ENCODE results near the gene SLC10A1.

DNA sequence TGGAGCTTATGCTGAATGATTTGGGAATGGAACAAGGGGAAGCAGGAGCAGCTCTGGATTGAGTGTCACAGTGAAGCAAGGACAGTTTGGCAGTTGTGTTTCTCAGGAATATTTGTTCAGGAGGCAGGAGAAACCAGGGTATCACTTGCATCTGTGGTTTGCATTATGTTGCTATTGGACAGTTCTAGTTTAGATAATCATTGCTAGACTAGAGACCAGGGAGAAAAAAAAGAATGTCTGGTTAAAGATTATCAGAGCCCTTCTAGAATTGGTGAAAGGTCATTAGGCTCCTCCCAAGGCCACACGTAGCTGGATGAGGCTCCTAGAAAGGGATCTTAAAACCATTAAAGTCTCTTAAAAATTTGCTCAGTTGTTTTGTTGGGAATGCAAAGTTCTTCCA, 47.1 kb downstream of the SLC10A1 start:
- TF ChIP-seq POLR2A (IDR thresholded peaks at IDR 0.05; ENCODE audit: low read depth, low read length) = no peak
- no peak for TF ChIP-seq POLR2AphosphoS5 (IDR thresholded peaks at IDR 0.05; ENCODE audit: low read depth, low read length)
- TF ChIP-seq TAF1 (IDR thresholded peaks at IDR 0.05; ENCODE audit: borderline replicate concordance, low read depth, low read length) = no peak
